ENCODE measurements around the gene MAP3K10.

Gene MAP3K10

GRCh38 chr19:40234429-40235237 is 43.4 kb downstream of the MAP3K10 start:
- H3K4me3 ChIP-seq (ENCODE audit: control insufficient read depth, low read depth, low read length): no peak overlapping the region
- no peak for DNase-seq (ENCODE audit: low read depth)
- no peak for TF ChIP-seq CTCF (conservative IDR thresholded peaks at IDR 0.05; ENCODE audit: control insufficient read depth, insufficient read depth, low read depth, low read length)

- no peak overlapping the region for H3K4me3 ChIP-seq (ENCODE audit: control insufficient read depth, low read depth, low read length)
- no peak for TF ChIP-seq CTCF (conservative IDR thresholded peaks at IDR 0.05; ENCODE audit: control insufficient read depth, insufficient read depth, low read depth, low read length)
- no peak for DNase-seq (ENCODE audit: low read depth)
These were observed 44.2 kb downstream of the MAP3K10 start for GRCh38 chr19:40235238-40236025.

GRCh38 chr19:40236026-40236355 is 44.8 kb downstream of the MAP3K10 start:
- no peak for DNase-seq (ENCODE audit: low read depth)
- no peak overlapping the region for H3K4me3 ChIP-seq (ENCODE audit: control insufficient read depth, low read depth, low read length)
- TF ChIP-seq CTCF (conservative IDR thresholded peaks at IDR 0.05; ENCODE audit: control insufficient read depth, insufficient read depth, low read depth, low read length): no peak

- no peak overlapping the region for H3K4me3 ChIP-seq (ENCODE audit: control insufficient read depth, low read depth, low read length)
- DNase-seq (ENCODE audit: low read depth): no peak
- TF ChIP-seq CTCF (conservative IDR thresholded peaks at IDR 0.05; ENCODE audit: control insufficient read depth, insufficient read depth, low read depth, low read length): no peak
These were observed 45.1 kb downstream of the MAP3K10 start for GRCh38 chr19:40236366-40236765.

GRCh38 chr19:40237791-40238190 is 46.6 kb downstream of the MAP3K10 start:
- no peak for TF ChIP-seq CTCF (conservative IDR thresholded peaks at IDR 0.05; ENCODE audit: control insufficient read depth, insufficient read depth, low read depth, low read length)
- H3K4me3 ChIP-seq (ENCODE audit: control insufficient read depth, low read depth, low read length): no peak overlapping the region
- DNase-seq (ENCODE audit: low read depth): no peak

- no peak for DNase-seq (ENCODE audit: low read depth)
These were observed 47.5 kb downstream of the MAP3K10 start for GRCh38 chr19:40238775-40239174.

More at GRCh38 chr19:40238775-40239174, 47.5 kb downstream of the MAP3K10 start:
- no peak overlapping the region for H3K4me3 ChIP-seq (ENCODE audit: control insufficient read depth, low read depth, low read length)
- TF ChIP-seq CTCF (conservative IDR thresholded peaks at IDR 0.05; ENCODE audit: control insufficient read depth, insufficient read depth, low read depth, low read length): no peak
